C4-2B (cell line): ENCODE data around the gene DSC3.
"Not testable (repeated sequence)": the region's sequence is repeated elsewhere in the genome, so short reads cannot be mapped to it uniquely, and the experiment has no call there.

Experiments used
- ZFX ChIP-seq: fragments of 450-650 bp; IDR thresholded peaks from 2 replicates; pipeline ENCODE4 v1.6.1; 2017
- TF ChIP-seq, protein P1 (sequence below): fragments of 450-650 bp; conservative IDR thresholded peaks from 2 replicates; pipeline ENCODE4 v1.5.1; 2017; ENCODE audit warnings: mild to moderate bottlenecking

DNA sequence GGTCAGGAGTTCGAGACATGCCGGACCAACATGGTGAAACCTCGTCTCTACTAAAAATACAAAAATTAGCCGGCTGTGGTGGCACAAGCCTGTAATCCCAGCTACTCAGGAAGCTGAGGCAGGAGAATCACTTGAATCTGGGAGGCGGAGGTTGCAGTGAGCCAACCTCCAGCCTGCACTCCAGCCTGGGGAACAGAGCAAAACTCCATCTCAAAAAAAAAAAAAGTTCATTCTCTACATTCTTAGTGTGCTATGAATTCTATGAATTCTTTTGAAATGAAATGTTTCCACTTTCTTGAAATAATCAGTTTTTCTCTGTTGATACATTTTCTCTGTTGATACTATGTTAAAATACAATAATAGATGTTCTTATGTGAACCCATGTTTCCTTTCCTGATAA, 4.9 kb downstream of the DSC3 start:
- TF ChIP-seq, protein P1, sequence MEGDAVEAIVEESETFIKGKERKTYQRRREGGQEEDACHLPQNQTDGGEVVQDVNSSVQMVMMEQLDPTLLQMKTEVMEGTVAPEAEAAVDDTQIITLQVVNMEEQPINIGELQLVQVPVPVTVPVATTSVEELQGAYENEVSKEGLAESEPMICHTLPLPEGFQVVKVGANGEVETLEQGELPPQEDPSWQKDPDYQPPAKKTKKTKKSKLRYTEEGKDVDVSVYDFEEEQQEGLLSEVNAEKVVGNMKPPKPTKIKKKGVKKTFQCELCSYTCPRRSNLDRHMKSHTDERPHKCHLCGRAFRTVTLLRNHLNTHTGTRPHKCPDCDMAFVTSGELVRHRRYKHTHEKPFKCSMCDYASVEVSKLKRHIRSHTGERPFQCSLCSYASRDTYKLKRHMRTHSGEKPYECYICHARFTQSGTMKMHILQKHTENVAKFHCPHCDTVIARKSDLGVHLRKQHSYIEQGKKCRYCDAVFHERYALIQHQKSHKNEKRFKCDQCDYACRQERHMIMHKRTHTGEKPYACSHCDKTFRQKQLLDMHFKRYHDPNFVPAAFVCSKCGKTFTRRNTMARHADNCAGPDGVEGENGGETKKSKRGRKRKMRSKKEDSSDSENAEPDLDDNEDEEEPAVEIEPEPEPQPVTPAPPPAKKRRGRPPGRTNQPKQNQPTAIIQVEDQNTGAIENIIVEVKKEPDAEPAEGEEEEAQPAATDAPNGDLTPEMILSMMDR, result not testable (repeated sequence)
- TF ChIP-seq ZFX, result not testable (repeated sequence)
